ENCODE results near the gene GPC4. TPM values are rescaled to one million over a fixed set of nuclear protein-coding genes. Genes with fewer than 3 reads are reported as not detected.

The GPC4 gene
- total and polyA plus RNA-seq, 2 donors: 2.6 to 8.4 TPM

GRCh38 chrX:133440797-133441163 is 25.5 kb upstream of the GPC4 start:
- DNase-seq (ENCODE audit: low read depth in 6 of 9, low spot score in 9 of 9): no peak
- no peaks in the 10 kb centered on the region for H3K36me3 ChIP-seq (ENCODE audit: control insufficient read depth in 2 of 2, insufficient read depth in 2 of 2, low read length in 1 of 2)
- peaks cover 0 to 3% of the 10 kb centered on the region in 2 donors for H3K4me1 ChIP-seq (ENCODE audit: control insufficient read depth in 2 of 2, insufficient read depth in 2 of 2, low read length in 2 of 2)
- peaks cover 0 to 3% of the 10 kb centered on the region in 2 donors for H3K27me3 ChIP-seq (ENCODE audit: control insufficient read depth in 2 of 2, insufficient read depth in 1 of 2, low read length in 1 of 2)
- H3K4me3 ChIP-seq (ENCODE audit: low read length in 2 of 2): no peak overlapping the region
- 90% methylated on average over 7 of the region's 7 CpGs for WGBS
- H3K27ac ChIP-seq (ENCODE audit: low read depth in 1 of 2, low read length in 1 of 2): no peak overlapping the region
- H3K9me3 ChIP-seq (ENCODE audit: control insufficient read depth in 2 of 2, insufficient read depth in 1 of 2, low read length in 1 of 2): no peaks in the 10 kb centered on the region

- Histone ChIP-seq H3K27me3 (ENCODE audit: control insufficient read depth in 2 of 2, insufficient read depth in 1 of 2, low read length in 1 of 2) (no peaks in the 10 kb centered on the region), H3K4me1 (ENCODE audit: control insufficient read depth in 2 of 2, insufficient read depth in 2 of 2, low read length in 2 of 2) (no peaks in the 10 kb centered on the region), H3K9me3 (ENCODE audit: control insufficient read depth in 2 of 2, insufficient read depth in 1 of 2, low read length in 1 of 2) (no peaks in the 10 kb centered on the region), H3K4me3 (ENCODE audit: low read length in 2 of 2) (no peak overlapping the region), H3K36me3 (ENCODE audit: control insufficient read depth in 2 of 2, insufficient read depth in 2 of 2, low read length in 1 of 2) (no peaks in the 10 kb centered on the region), H3K27ac (ENCODE audit: low read depth in 1 of 2, low read length in 1 of 2) (no peak overlapping the region)
- no peak for DNase-seq (ENCODE audit: low read depth in 6 of 9, low spot score in 9 of 9)
- 93% methylated on average over 11 of the region's 11 CpGs for WGBS
These were observed 24.9 kb upstream of the GPC4 start for GRCh38 chrX:133440081-133440796.

- Histone ChIP-seq H3K27me3 (ENCODE audit: control insufficient read depth in 2 of 2, insufficient read depth in 1 of 2, low read length in 1 of 2) (no peaks in the 10 kb centered on the region), H3K36me3 (ENCODE audit: control insufficient read depth in 2 of 2, insufficient read depth in 2 of 2, low read length in 1 of 2) (no peaks in the 10 kb centered on the region), H3K27ac (ENCODE audit: low read depth in 1 of 2, low read length in 1 of 2) (no peak overlapping the region), H3K4me3 (ENCODE audit: low read length in 2 of 2) (no peak overlapping the region), H3K9me3 (ENCODE audit: control insufficient read depth in 2 of 2, insufficient read depth in 1 of 2, low read length in 1 of 2) (no peaks in the 10 kb centered on the region), H3K4me1 (ENCODE audit: control insufficient read depth in 2 of 2, insufficient read depth in 2 of 2, low read length in 2 of 2) (no peaks in the 10 kb centered on the region)
- 92% methylated on average over 2 of the region's 2 CpGs for WGBS
- no peak for DNase-seq (ENCODE audit: low read depth in 6 of 9, low spot score in 9 of 9)
These were observed 22.5 kb upstream of the GPC4 start for GRCh38 chrX:133437766-133438165.

GRCh38 chrX:133437356-133437755 is 22.1 kb upstream of the GPC4 start:
- H3K4me1 ChIP-seq (ENCODE audit: control insufficient read depth in 2 of 2, insufficient read depth in 2 of 2, low read length in 2 of 2): no peaks in the 10 kb centered on the region
- H3K4me3 ChIP-seq (ENCODE audit: low read length in 2 of 2): no peak overlapping the region
- 86% methylated on average over 4 of the region's 4 CpGs for WGBS
- no peak for DNase-seq (ENCODE audit: low read depth in 6 of 9, low spot score in 9 of 9)
- H3K27ac ChIP-seq (ENCODE audit: low read depth in 1 of 2, low read length in 1 of 2): no peak overlapping the region
- H3K36me3 ChIP-seq (ENCODE audit: control insufficient read depth in 2 of 2, insufficient read depth in 2 of 2, low read length in 1 of 2): no peaks in the 10 kb centered on the region
- no peaks in the 10 kb centered on the region for H3K9me3 ChIP-seq (ENCODE audit: control insufficient read depth in 2 of 2, insufficient read depth in 1 of 2, low read length in 1 of 2)
- H3K27me3 ChIP-seq (ENCODE audit: control insufficient read depth in 2 of 2, insufficient read depth in 1 of 2, low read length in 1 of 2): no peaks in the 10 kb centered on the region

- H3K27ac ChIP-seq (ENCODE audit: low read depth in 1 of 2, low read length in 1 of 2): no peak overlapping the region
These were observed 20.3 kb upstream of the GPC4 start for GRCh38 chrX:133435544-133436124.

GRCh38 chrX:133434197-133434820 is 19.0 kb upstream of the GPC4 start:
- Histone ChIP-seq H3K4me1 (ENCODE audit: control insufficient read depth in 2 of 2, insufficient read depth in 2 of 2, low read length in 2 of 2) (no peaks in the 10 kb centered on the region), H3K27ac (ENCODE audit: low read depth in 1 of 2, low read length in 1 of 2) (no peak overlapping the region), H3K4me3 (ENCODE audit: low read length in 2 of 2) (no peak overlapping the region), H3K36me3 (ENCODE audit: control insufficient read depth in 2 of 2, insufficient read depth in 2 of 2, low read length in 1 of 2) (no peaks in the 10 kb centered on the region), H3K27me3 (ENCODE audit: control insufficient read depth in 2 of 2, insufficient read depth in 1 of 2, low read length in 1 of 2) (no peaks in the 10 kb centered on the region), H3K9me3 (ENCODE audit: control insufficient read depth in 2 of 2, insufficient read depth in 1 of 2, low read length in 1 of 2) (no peaks in the 10 kb centered on the region)
- DNase-seq (ENCODE audit: low read depth in 6 of 9, low spot score in 9 of 9): no peak
- 90% methylated on average over 4 of the region's 4 CpGs for WGBS

More at GRCh38 chrX:133435544-133436124, 20.3 kb upstream of the GPC4 start:
- no peak overlapping the region for H3K4me3 ChIP-seq (ENCODE audit: low read length in 2 of 2)
- H3K4me1 ChIP-seq (ENCODE audit: control insufficient read depth in 2 of 2, insufficient read depth in 2 of 2, low read length in 2 of 2): no peaks in the 10 kb centered on the region
- H3K36me3 ChIP-seq (ENCODE audit: control insufficient read depth in 2 of 2, insufficient read depth in 2 of 2, low read length in 1 of 2): no peaks in the 10 kb centered on the region
- H3K27me3 ChIP-seq (ENCODE audit: control insufficient read depth in 2 of 2, insufficient read depth in 1 of 2, low read length in 1 of 2): no peaks in the 10 kb centered on the region
- no peak for DNase-seq (ENCODE audit: low read depth in 6 of 9, low spot score in 9 of 9)
- 95% methylated on average over 6 of the region's 6 CpGs for WGBS
- H3K9me3 ChIP-seq (ENCODE audit: control insufficient read depth in 2 of 2, insufficient read depth in 1 of 2, low read length in 1 of 2): no peaks in the 10 kb centered on the region

GRCh38 chrX:133419911-133420310 is 4.6 kb upstream of the GPC4 start:
- no peaks in the 10 kb centered on the region for H3K36me3 ChIP-seq (ENCODE audit: control insufficient read depth in 2 of 2, insufficient read depth in 2 of 2, low read length in 1 of 2)
- peaks cover 0 to 4% of the 10 kb centered on the region in 2 donors for H3K9me3 ChIP-seq (ENCODE audit: control insufficient read depth in 2 of 2, insufficient read depth in 1 of 2, low read length in 1 of 2)
- peaks cover 0 to 3% of the 10 kb centered on the region in 2 donors for H3K4me1 ChIP-seq (ENCODE audit: control insufficient read depth in 2 of 2, insufficient read depth in 2 of 2, low read length in 2 of 2)
- DNase-seq (ENCODE audit: low read depth in 6 of 9, low spot score in 9 of 9): no peak
- 100% methylated on average over 2 of the region's 2 CpGs for WGBS
- no peak overlapping the region for H3K27ac ChIP-seq (ENCODE audit: low read depth in 1 of 2, low read length in 1 of 2)
- H3K4me3 ChIP-seq (ENCODE audit: low read length in 2 of 2): no peak overlapping the region
- peaks cover 6 to 40% of the 10 kb centered on the region in 2 donors for H3K27me3 ChIP-seq (ENCODE audit: control insufficient read depth in 2 of 2, insufficient read depth in 1 of 2, low read length in 1 of 2)

GRCh38 chrX:133418588-133418987 is 3.3 kb upstream of the GPC4 start:
- peaks cover 15 to 53% of the 10 kb centered on the region in 2 donors for H3K27me3 ChIP-seq (ENCODE audit: control insufficient read depth in 2 of 2, insufficient read depth in 1 of 2, low read length in 1 of 2)
- no peaks in the 10 kb centered on the region for H3K36me3 ChIP-seq (ENCODE audit: control insufficient read depth in 2 of 2, insufficient read depth in 2 of 2, low read length in 1 of 2)
- peaks cover 0 to 3% of the 10 kb centered on the region in 2 donors for H3K4me1 ChIP-seq (ENCODE audit: control insufficient read depth in 2 of 2, insufficient read depth in 2 of 2, low read length in 2 of 2)
- no peak for DNase-seq (ENCODE audit: low read depth in 6 of 9, low spot score in 9 of 9)
- WGBS: 92% methylated on average over 2 of the region's 2 CpGs
- H3K9me3 ChIP-seq (ENCODE audit: control insufficient read depth in 2 of 2, insufficient read depth in 1 of 2, low read length in 1 of 2): peaks cover 0 to 4% of the 10 kb centered on the region in 2 donors
- no peak overlapping the region for H3K4me3 ChIP-seq (ENCODE audit: low read length in 2 of 2)
- no peak overlapping the region for H3K27ac ChIP-seq (ENCODE audit: low read depth in 1 of 2, low read length in 1 of 2)

GRCh38 chrX:133417364-133417763 is 2.1 kb upstream of the GPC4 start:
- peaks cover 25 to 65% of the 10 kb centered on the region in 2 donors for H3K27me3 ChIP-seq (ENCODE audit: control insufficient read depth in 2 of 2, insufficient read depth in 1 of 2, low read length in 1 of 2)
- DNase-seq (ENCODE audit: low read depth in 6 of 9, low spot score in 9 of 9): no peak
- 32% methylated on average over 6 of the region's 6 CpGs for WGBS
- no peak overlapping the region for H3K4me3 ChIP-seq (ENCODE audit: low read length in 2 of 2)
- peaks cover 0 to 4% of the 10 kb centered on the region in 2 donors for H3K9me3 ChIP-seq (ENCODE audit: control insufficient read depth in 2 of 2, insufficient read depth in 1 of 2, low read length in 1 of 2)
- peaks cover 0 to 3% of the 10 kb centered on the region in 2 donors for H3K4me1 ChIP-seq (ENCODE audit: control insufficient read depth in 2 of 2, insufficient read depth in 2 of 2, low read length in 2 of 2)
- H3K27ac ChIP-seq (ENCODE audit: low read depth in 1 of 2, low read length in 1 of 2): no peak overlapping the region
- H3K36me3 ChIP-seq (ENCODE audit: control insufficient read depth in 2 of 2, insufficient read depth in 2 of 2, low read length in 1 of 2): no peaks in the 10 kb centered on the region

All from thymus (tissue), 11 donors.